PC-9 (cell line): ENCODE measurements around the gene RNF4.

Experiments
- CTCF ChIP-seq: fragments of 200-600 bp; sonication (generic); conservative IDR thresholded peaks from 2 replicates; pipeline ENCODE4 v1.6.1; 2017; ENCODE audit warnings: mixed run types, antibody characterized with exemption, mild to moderate bottlenecking, moderate library complexity
- EZH2 ChIP-seq: fragments of 200-600 bp; sonication (generic); IDR thresholded peaks from 2 replicates; pipeline ENCODE4 v1.8.0; 2017; ENCODE audit warnings: antibody characterized with exemption, low read depth

GRCh38 chr4:2446656-2447564 is 22.0 kb upstream of the RNF4 start:
- TF ChIP-seq EZH2: no peak
- no peak for TF ChIP-seq CTCF
